HS-27A (cell line): ENCODE results near the gene ZMIZ2.
"Not testable (repeated sequence)": the region's sequence is repeated elsewhere in the genome, so short reads cannot be mapped to it uniquely, and the experiment has no call there.

Experiments used
- DNase-seq: peaks from one replicate; pipeline ENCODE4 v3.0.0-alpha.2; 2012; ENCODE audit warnings: low read depth, missing footprints

ZMIZ2 gene, protein sequence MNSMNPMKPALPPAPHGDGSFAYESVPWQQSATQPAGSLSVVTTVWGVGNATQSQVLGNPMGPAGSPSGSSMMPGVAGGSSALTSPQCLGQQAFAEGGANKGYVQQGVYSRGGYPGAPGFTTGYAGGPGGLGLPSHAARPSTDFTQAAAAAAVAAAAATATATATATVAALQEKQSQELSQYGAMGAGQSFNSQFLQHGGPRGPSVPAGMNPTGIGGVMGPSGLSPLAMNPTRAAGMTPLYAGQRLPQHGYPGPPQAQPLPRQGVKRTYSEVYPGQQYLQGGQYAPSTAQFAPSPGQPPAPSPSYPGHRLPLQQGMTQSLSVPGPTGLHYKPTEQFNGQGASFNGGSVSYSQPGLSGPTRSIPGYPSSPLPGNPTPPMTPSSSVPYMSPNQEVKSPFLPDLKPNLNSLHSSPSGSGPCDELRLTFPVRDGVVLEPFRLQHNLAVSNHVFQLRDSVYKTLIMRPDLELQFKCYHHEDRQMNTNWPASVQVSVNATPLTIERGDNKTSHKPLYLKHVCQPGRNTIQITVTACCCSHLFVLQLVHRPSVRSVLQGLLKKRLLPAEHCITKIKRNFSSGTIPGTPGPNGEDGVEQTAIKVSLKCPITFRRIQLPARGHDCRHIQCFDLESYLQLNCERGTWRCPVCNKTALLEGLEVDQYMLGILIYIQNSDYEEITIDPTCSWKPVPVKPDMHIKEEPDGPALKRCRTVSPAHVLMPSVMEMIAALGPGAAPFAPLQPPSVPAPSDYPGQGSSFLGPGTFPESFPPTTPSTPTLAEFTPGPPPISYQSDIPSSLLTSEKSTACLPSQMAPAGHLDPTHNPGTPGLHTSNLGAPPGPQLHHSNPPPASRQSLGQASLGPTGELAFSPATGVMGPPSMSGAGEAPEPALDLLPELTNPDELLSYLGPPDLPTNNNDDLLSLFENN

DNA sequence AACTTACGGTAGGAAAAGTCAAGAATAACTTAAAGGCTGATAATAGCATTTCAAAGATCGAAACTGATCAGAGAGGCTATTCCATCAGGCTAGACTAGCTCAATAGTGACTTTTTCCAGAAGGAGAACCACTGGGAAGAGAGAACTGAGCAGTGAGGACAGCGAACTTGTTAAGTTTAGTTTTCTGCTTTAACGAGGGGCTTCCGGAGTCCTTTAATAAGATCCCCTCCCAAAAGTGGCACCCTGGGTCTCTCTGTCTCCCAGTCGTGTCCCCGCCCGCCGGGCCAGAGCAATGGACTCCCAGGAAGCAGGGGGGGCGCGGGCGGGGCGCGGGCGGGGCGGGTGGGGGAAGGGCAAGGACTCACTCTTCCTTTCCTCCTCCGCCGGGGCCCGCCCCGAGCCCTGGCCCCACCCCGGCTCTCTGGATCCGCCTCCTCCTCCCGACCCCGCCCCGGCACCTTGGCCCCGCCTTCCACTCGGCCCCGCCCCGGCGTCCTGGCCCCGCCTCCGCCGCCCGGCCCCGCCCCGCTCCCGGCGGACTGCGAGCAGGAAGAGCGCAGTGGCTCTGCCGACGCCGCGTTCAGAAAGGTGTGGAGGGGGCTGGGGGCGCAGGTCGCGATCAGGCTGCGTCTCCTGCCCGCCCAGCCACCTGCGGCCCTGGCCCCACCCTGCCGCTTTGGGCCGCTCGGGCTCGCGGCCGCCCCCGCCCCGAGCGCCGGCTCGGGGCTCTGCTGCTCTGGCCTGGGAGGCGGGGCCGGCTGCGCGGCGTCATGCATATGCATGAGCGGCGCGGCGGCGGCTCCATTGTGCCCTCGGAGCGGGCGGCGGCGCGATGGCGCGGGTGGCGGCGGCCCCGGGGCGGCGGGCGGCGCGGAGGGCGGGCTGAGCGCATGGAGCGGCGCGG is at the start of gene ZMIZ2:
TSS of gene ZMIZ2 (plus strand) at position 803 of the 903 bp plus-strand sequence. CDS start 7,403 bp downstream, outside the sequence.
- peak; percentile 48 for DNase-seq

DNA sequence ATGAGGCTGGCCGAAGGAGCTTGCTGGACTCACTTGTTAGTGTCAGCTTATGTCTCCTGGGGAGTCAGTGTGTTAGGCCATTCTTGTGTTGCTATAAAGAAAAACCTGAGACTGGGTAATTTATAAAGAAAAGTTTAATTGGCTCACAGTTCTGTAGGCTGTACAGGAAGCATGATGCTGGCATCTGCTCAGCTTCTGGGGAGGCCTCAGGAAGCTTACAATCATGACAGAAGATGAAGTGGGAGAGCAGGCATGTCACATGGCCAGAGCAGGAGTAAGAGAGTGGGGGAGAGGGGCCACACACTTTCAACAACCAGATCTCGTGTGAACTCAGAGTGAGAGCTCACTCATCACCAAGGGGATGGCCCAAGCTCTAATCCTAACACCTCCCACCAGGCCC is 49.0 kb upstream of the ZMIZ2 start:
- not testable (repeated sequence) for DNase-seq

DNA sequence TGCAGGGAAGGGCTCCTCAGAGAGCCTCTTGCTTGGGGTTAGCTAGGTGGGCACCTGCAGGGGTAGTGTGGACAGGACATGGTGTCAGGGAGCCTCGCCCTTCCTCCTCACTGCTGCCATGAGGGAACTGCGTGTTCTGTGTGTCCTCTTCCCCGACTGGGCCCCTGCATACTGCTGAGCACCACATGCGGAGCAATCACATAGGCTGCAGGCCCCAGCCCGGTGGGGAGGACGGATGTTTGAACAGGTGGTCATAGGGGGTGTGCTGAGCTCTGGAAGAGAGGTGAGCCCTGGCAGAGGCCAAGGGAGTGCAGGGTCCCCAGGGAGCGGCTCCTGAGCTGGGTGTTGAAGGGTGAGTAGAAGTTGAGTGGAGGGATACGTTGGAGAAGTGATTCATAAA is 48.3 kb upstream of the ZMIZ2 start:
- no peak for DNase-seq

DNA sequence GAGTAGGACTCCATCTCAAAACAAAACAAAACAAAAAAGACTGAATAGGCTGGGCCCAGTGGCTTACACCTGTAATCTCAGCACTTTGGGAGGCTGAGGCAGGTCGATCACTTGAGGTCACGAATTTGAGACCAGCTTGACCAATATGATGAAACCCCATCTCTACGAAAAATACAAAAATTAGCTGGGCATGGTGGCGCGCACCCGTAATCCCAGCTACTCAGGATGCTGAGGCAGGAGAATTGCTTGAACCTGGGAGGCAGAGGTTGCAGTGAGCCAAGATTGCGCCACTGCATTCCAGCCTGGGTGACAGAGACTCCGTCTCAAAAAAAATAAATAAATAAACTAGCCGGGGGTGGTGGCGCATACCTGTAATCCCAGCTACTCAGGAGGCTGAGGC is 45.3 kb upstream of the ZMIZ2 start:
- DNase-seq: not testable (repeated sequence)

DNA sequence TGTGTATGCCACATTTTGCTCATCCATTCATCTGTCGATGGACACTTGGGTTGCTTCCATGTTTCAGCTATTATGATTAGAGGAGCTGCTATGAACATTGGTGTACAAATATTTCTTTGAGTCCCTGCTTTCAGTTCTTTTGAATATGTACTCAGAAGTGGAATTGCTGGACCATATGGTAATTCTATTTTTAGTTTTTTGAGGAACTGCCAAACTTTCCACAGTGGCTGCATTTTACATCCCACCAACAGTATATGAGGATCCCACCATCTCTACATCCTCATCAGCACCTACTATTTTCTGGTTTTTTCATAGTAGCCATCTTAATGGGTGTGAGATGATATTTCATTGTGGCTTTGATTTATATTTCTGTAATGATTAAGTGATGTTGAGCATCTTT is 44.7 kb upstream of the ZMIZ2 start:
- no peak for DNase-seq

DNA sequence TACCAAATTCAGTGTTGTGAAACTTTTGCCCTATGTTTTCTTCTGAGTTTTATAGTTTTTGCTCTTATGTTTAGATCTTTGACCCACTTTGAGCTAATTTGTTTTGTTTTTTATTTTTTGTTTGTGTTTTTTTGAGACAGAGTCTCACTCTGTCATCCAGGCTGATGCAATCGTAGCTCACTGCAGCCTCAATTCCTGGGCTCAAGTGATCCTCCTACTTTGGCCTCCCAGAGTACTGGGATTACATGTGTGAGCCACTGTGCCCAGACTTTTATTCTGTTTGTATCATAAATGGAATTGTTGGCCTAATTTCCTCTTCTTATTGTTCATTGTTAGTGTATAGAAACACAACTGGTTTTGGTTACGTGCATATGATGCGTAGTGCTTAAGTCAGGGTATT is 43.2 kb upstream of the ZMIZ2 start:
- no peak for DNase-seq

DNA sequence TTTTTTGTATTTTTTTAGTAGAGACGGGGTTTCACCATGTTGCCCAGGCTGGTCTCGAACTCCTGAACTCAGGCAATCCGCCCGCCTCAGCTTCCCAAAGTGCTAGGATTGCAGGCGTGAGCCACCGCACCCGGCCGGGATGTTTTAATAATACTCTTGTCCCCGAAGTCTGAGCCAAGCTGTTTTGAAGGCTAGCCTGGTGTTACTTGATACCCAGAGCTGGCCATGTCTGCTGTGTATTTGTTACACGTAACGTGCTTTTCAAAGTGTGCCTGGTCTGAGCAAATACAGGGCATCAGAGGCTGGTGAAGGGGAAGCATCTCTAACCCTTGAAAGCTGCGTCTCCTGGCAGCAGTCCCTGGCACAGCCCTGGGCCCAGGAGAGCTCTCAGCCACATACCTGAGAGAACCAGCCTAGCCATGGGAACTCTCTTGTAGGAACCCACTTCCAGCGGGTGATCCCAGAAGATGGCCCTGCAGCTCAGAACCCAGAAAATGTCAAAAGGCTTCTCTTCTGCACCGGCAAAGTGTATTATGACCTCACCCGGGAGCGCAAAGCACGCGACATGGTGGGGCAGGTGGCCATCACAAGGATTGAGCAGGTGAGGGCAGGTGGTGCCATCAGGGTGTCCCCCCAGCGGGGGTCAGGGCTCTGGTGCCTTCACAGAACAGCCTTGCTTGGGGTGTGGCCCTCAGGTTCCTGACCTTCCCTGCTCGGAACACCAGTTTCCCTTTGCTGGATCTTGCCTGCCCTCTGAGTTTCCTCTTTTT is 41.7 kb upstream of the ZMIZ2 start:
- DNase-seq: no peak

DNA sequence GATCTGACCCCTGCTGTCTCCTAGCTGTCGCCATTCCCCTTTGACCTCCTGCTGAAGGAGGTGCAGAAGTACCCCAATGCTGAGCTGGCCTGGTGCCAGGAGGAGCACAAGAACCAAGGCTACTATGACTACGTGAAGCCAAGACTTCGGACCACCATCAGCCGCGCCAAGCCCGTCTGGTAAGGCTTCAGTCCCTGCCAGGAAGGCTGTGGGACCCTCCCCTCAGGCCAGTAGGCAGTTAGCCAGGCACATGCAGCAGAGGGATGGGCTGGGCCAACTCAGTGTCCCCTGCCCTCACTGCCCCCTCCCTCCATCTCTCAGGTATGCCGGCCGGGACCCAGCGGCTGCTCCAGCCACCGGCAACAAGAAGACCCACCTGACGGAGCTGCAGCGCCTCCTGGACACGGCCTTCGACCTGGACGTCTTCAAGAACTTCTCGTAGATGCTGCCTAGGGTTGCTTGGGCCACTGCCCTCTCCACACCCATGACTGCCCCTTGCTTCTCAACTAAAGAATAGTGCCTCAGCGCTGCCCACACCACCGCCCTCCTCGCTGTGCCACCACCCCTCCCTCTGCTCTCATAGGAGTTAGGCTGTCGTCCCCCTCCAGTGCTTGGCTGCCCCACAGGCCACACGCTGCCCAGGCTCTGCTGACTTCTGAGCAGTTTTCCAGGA is 41.0 kb upstream of the ZMIZ2 start:
- no peak for DNase-seq

DNA sequence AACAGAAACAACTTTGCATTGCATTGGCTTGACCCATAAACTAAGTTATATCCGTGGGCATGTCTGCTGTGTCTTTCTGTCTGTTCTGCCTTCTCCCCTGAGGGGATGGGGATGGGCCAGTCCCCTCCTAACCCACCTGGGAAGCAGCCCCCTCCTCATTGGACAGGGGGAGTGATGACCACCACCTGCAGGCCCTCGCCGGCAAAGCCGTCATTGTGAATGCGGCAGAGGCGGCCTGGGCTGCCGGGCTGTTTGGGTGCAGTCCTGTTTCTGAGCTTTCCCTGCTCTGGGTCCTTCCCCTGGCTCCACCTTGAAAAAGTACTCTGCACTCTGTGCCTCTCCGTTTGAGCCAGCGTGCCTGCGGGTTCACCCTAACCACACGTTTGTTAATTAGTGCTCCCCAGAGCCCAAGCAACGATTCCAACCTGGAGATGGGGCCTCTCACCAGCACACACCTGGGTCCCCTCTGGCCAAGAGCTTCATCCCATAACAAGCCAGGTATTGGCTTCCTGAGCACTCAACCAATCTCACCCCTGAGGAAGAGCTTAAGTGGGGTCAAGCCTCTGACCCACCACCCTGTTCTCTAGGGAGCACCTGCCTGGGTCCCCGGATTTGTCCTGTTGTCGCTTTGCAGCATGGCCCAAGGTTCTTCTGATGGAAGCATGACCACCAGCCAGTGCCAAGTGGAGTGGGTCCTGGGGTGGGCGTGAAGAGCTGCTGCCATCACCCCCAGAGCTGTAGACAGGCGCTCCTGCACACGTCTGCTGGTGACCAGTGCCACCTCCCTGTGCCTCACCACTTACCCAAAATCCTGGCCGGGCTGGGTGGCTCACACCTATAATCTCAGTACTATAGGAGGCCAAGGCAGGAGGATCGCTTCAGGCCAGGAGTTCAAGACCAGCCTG is 39.4 kb upstream of the ZMIZ2 start:
- DNase-seq: no peak

DNA sequence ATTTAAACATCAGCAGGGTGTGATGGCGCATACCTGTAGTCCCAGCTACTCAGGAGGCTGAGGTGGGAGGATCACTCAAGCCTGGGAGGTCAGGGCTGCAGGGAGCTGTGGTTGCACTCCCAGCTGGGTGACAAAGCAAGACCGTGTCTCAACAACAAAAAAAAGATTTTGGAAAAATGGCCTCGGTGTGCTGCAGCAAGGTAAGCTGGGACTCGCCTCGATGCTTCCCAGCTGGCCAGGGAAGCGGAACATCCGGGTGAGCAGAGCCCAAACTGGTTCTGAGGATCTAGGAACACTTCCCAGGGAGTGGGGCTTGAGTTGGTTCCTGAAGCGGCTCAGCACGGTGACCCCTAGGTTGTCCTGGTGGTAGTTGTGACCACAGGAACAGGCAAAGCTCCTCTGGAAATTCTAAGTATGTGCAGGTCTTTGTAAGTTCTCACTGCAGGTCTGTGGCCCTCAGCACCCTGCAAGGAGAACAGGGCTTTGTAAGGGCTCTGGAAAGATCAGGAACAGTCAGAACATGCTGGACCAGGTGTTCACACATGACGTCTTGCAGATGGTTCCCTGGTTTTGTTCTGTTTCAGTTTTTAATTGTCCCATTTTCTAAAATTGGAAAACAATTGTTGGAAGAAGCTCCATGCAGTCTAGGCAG is 38.6 kb upstream of the ZMIZ2 start:
- no peak for DNase-seq

DNA sequence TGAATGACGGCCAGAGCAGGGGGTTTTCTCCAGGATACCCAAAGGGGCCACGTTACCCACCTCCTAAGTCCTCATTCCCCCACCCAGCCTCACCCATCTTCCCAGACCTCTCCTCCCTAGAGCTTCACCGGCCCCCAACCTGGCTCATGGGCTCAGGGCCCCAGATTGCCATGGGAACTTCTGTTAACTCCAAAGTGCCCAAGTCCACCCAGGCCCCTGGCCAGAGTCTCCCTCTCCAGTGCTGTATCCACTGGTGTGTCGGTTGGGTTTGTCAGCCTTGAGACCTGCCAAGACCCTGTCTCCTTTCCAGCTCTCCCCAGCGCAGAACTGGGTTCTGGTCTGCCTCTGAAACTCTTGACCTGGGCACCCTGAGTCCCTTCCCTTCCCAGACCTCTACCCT is 37.1 kb upstream of the ZMIZ2 start:
- no peak for DNase-seq

DNA sequence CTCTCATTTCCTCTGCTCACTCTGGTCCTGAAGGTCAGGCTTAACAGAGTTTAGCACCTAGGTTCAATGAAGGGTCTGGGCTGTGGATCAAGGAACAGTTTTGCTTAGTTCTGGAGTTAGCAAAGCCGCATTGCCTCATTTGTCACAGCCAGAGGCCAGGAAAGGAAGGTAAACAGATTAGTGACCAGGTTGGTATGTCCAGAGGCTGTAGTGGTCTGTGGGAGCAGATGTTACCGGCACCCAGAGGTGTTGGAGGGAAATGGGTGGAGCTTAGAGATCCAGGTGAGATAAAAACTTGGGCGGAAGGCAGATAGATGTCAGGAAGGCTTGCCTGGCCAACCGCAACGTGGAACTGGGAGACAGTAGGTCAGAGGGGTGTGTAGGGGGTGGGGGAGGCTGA is 36.6 kb upstream of the ZMIZ2 start:
- DNase-seq: no peak

DNA sequence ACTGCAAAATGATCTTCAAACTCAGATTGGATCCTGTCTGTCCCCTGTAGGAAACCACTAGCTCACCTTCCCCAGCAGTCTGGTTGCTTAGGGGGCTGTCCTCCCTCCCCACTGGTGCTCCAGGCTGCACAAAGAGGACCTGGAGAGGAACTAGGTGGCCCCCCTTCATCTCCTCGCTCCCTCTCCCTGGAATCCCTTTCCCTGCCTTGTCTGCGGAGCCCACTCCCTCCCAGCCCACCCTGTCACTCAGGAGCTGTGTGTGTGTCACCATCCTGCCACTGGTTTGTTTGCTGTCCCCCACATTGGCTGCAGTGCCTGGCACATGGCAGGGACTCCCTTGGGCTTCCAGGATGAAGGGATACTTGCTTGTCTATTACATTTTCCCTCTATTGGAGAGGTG is 35.5 kb upstream of the ZMIZ2 start:
- no peak for DNase-seq

DNA sequence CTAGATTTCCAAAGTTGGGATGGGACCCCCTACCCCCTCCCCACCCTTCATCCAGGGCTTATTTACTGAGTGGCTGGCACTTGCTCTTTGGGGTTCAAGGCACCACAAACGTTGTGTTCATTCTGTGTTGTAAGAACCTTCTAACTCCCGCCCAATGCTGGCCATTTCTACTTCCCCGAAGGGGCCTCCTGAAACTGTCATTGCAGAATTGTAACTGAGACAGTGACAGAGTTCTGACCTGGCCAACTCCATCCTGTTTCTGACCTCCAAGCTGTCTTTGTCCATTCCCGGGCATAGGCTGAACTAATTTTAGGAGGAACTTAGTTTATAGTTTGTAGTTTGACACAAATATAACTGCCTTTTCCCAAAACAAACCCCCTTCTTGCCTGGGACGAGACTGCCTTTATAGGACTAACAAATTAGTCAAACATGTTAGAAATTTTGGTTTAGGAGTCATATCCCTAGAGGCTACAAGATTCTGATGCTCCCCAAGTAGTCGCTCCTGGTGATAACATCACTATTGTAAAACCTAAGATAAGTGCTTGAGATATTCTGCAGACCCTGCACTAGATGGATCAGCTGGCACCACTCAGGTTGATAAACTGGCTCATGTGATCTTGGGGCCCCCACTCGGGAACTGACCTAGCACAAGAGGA is 34.8 kb upstream of the ZMIZ2 start:
- DNase-seq: no peak

DNA sequence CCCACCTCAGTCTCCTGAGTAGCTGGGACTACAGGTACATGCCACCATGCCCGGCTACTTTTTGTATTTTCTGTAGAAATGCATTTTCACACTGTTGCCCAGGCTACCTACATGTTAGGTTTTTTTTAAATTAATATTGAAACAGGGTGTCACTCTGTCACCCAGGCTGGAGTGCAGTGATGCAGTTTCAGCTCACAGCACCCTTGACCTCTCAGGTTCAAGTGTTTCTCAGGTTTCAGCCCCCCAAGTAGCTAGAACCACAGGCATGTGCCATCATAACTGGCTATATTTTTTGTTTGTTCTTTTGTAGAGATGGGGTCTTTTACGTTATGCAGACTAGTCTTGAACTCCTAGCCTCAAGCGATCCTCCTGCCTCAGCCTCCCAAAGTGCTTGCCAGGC is 32.4 kb upstream of the ZMIZ2 start:
- no peak for DNase-seq

DNA sequence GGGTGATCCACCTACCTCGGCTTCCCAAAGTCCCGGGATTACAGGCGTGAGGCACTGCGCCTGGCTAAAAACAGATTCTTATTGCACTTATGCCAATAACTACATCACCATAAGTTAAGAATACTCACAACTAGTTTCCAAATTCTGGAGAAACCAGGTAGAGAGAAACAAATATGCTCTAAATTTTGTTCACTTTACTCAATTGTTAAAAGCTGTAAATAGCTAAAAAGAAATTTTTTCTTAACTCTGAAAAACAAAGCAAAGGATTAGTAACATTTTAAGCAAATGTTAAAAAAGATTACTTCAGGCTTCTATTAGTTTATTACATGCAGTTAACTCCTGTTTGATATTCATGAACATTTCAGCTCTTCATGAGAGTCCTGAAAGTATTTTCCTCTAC is 28.3 kb upstream of the ZMIZ2 start:
- no peak for DNase-seq

DNA sequence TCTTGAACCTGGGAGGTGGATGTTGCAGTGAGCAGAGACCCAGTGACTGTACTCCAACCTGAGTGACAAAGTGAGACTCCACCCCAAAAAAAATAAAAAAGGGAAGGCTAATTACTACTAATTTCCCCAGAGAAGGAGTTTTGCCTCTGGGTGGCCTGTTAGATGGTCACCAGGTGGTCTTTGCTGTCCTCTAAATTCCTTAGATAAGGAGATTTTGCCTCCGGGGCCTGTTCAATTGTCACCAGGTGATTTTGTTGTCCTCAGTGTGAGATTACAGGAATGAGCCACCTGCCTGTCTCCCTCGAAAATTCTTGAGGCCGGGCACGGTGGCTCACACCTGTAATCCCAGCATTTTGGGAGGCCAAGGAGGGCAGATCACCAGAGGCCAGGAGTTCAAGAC is 24.4 kb upstream of the ZMIZ2 start:
- DNase-seq: no peak

DNA sequence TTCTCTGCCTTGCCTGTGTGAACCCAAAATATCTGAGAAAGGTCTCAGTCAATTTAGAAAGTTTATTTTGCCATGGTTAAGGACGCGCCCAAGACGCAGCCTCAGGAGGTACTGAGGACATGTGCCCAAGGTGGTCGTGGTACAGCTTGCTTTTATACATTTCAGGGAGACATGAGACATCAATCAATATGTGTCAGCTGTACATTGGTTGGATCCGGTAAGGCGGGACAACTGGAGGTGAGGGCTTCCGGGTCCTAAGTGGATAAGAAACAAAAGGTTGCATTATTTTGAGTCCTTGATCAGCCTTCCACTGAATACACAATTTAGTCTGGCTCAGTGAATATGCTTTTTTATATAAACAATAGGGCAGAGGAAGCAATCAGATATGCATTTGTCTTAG is 22.4 kb upstream of the ZMIZ2 start:
- not testable (repeated sequence) for DNase-seq
